ENCODE measurements around the gene PRAMEF12. TPM values are rescaled to one million over a fixed set of nuclear protein-coding genes. Genes with fewer than 3 reads are reported as not detected.

The PRAMEF12 gene
- total RNA-seq, 1 donor from 2014 or later, result not detected

DNA sequence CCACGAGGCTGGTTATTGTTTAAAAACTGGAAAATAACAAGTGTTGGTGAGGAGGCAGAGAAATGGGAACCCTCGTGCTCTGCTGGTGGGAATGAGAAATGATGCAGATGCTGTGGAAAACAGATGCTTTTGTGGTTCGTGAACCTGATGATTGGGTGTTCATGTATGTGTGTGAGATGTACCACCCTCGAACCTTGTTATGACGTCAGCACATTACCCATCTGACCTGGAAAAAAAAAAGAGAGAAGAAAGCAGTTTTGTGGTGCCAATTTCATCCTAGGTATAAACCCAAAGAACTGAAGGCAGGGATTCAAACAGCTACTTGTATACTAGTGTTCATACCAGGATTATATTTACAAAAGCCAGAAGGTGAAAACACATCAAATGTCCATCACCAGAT, 33.9 kb upstream of the PRAMEF12 start:
- TF ChIP-seq, protein P1, sequence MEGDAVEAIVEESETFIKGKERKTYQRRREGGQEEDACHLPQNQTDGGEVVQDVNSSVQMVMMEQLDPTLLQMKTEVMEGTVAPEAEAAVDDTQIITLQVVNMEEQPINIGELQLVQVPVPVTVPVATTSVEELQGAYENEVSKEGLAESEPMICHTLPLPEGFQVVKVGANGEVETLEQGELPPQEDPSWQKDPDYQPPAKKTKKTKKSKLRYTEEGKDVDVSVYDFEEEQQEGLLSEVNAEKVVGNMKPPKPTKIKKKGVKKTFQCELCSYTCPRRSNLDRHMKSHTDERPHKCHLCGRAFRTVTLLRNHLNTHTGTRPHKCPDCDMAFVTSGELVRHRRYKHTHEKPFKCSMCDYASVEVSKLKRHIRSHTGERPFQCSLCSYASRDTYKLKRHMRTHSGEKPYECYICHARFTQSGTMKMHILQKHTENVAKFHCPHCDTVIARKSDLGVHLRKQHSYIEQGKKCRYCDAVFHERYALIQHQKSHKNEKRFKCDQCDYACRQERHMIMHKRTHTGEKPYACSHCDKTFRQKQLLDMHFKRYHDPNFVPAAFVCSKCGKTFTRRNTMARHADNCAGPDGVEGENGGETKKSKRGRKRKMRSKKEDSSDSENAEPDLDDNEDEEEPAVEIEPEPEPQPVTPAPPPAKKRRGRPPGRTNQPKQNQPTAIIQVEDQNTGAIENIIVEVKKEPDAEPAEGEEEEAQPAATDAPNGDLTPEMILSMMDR (IDR thresholded peaks at IDR 0.05), result no peak
- peaks cover 16% of the 10 kb centered on the region for H3K27me3 ChIP-seq
- intact Hi-C loops (cut with DNase I), result no loop called here
- no peak for ATAC-seq
- DNase-seq, result no peak
- no peaks in the 10 kb centered on the region for H3K9me3 ChIP-seq
- no peaks in the 10 kb centered on the region for H3K4me1 ChIP-seq
- H3K36me3 ChIP-seq, result no peaks in the 10 kb centered on the region
- H3K27ac ChIP-seq, result no peak overlapping the region
- no peak overlapping the region for H3K4me3 ChIP-seq

DNA sequence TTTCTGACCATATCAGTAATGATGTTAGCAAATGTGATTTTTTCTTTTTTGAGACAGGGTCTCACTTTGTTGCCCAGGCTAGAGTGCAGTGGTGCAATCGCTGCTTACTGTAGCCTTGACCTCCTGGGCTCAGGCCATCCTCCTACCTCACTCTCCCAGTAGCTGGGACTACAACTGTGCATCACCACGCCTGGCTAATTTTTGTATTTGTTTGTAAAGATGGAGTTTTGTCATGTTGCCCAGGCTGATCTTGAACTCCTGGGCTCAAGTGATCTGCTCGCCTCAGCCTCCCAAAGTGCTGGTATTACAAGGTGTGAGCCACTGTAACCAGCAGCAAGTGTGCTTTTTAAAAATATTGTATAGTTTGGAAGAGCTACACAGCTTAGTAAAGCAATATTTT, 31.6 kb upstream of the PRAMEF12 start:
- DNase-seq, result no peak
- no peak for ATAC-seq
- H3K4me3 ChIP-seq, result no peak overlapping the region
- H3K9me3 ChIP-seq, result no peaks in the 10 kb centered on the region
- no peaks in the 10 kb centered on the region for H3K4me1 ChIP-seq
- intact Hi-C loops (cut with DNase I), result no loop called here
- peaks cover under 1% of the 10 kb centered on the region for H3K27me3 ChIP-seq
- TF ChIP-seq, protein P1 (IDR thresholded peaks at IDR 0.05), result no peak
- no peaks in the 10 kb centered on the region for H3K36me3 ChIP-seq
- H3K27ac ChIP-seq, result no peak overlapping the region

DNA sequence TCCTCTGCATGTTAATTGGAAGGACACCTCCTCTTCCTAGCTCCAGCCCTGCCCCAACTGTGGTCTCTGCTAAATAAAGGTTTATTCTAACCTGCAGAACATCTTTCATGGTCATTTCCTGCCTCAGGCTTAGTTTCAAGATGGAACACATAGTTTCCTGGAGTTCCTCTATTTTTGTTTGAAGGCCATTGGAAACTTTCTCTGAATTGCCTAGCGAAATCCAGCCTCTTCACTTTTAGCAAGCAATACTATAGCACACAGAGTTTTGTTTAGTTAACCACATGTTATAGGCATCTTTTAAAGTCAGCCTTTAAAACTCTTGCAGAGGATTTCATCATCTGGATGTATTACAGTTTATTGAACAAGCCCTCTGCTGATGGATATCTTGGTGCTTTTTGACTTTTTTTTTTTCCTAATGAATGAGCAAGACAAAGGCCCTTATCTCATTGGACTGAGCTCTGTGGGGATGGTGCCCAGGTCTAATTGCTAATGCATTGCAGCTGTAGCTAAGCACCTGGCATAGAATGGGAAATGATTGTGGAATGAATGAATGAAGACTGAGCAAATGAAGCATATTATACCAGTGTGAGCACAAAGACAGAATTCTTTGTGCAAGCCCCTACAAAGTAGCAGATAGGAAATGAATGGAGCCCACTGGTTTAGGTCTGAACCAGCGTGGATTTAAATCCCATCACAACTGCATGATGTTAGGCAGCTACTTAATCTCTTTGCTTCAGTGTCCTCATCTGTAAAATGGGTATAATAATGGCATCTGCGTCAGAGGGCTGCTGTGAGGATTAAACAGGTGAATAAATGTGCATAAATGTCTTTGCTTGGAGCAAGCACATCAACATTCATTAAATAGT, 28.2 kb upstream of the PRAMEF12 start:
- Histone ChIP-seq H3K4me1 (no peaks in the 10 kb centered on the region), H3K4me3 (no peak overlapping the region), H3K27ac (no peak overlapping the region), H3K9me3 (peaks cover 8% of the 10 kb centered on the region), H3K36me3 (no peaks in the 10 kb centered on the region), H3K27me3 (no peaks in the 10 kb centered on the region)
- intact Hi-C loops (cut with DNase I), result no loop called here
- ATAC-seq, result no peak
- TF ChIP-seq, protein P1 (IDR thresholded peaks at IDR 0.05), result no peak
- DNase-seq, result no peak

DNA sequence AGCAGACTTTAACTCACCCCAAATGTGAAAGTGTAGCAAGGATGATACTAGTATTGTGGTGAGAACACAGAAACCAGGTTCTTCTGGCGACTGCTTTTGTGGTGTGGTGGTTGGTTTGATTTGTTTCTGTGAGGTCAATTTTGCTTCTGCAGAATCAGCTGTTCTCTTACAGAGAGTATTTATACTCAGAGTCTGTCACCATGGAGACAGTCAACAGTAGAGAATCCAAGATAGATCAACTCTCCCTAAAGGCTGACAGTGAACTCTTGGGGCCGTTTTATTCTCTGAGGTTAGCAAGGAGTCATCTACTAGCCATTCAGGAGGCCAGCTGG, 27.6 kb upstream of the PRAMEF12 start, which contains the start of gene CFAP107:
Gene CFAP107 (plus strand): TSS at position 209 of the 332 bp plus-strand sequence. CDS start 231 bp downstream, outside the sequence.
- TF ChIP-seq, protein P1 (IDR thresholded peaks at IDR 0.05), result no peak
- no peak for ATAC-seq
- intact Hi-C loops (cut with DNase I), result no loop called here
- DNase-seq, result no peak
- Histone ChIP-seq H3K27ac (no peak within 1 kb of the TSS), H3K4me1 (no peaks in the 10 kb centered on the region), H3K9me3 (peaks cover 8% of the 10 kb centered on the region), H3K27me3 (no peaks in the 10 kb centered on the region), H3K4me3 (no peak within 1 kb of the TSS), H3K36me3 (no peaks in the 10 kb centered on the region)

DNA sequence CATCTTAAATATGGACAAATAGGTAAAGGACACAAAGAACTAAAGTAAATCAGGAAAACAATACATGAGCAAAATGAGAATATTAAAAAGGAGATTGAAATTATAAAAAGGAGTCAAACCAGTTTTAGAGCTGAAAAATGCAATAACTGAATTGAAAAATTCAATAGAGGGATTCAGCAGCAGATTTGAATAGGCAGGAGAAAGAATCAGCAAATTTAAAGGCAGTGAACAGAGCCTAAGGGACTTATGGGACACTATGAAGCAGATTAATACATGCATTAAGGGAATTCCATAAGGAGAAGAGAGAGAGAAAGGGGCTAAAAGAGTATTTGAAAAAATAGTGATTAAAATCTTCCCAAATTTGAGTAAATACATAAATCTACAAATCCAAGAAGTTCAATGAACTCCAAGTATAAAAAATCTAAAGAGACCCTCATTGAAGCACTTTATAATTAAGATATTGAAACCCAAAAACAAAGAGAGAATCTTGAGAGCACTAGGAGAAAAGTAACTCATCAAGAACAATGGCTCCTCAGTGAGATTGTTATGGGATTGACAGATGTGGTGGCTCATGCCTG, 24.7 kb upstream of the PRAMEF12 start:
- no peak for DNase-seq
- no peak overlapping the region for H3K27ac ChIP-seq
- H3K4me3 ChIP-seq, result no peak overlapping the region
- H3K36me3 ChIP-seq, result no peaks in the 10 kb centered on the region
- intact Hi-C loops (cut with DNase I), result no loop called here
- TF ChIP-seq, protein P1 (IDR thresholded peaks at IDR 0.05), result no peak
- ATAC-seq, result no peak
- no peaks in the 10 kb centered on the region for H3K4me1 ChIP-seq
- H3K9me3 ChIP-seq, result peaks cover 8% of the 10 kb centered on the region
- H3K27me3 ChIP-seq, result no peaks in the 10 kb centered on the region

All from upper lobe of right lung (tissue), 1 donor.